GM12872 (cell line): ENCODE data around the gene ADCY2.
A peak's percentile ranks its signal among the peaks of the same experiment; 100 is the strongest.

Experiments
- TF ChIP-seq, protein P1 (sequence below): IDR thresholded peaks from 3 replicates; pipeline ENCODE4 v1.5.1; 2011; ENCODE audit warnings: low read depth, mild to moderate bottlenecking, low read length, moderate library complexity; ENCODE audit not compliant: insufficient read depth

Gene ADCY2

DNA sequence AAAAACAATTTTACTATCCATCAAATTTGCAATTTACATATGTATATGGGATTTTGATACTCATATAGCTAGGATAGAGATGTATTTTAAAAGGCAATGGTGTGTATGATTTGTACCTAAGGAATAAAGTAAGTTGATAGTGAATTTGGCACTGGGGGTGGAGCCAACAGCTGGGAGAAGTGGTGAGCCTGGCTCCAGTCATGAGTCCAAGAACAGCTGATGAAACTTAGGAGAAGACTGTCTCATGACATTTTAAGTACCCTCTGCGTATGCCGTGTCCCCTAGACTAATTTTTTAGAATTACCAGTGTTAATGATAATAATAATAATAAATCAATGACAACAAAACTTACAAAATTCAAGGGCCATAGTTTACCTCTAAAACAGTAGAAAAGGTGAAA, 181.4 kb downstream of the ADCY2 start:
- TF ChIP-seq, protein P1, sequence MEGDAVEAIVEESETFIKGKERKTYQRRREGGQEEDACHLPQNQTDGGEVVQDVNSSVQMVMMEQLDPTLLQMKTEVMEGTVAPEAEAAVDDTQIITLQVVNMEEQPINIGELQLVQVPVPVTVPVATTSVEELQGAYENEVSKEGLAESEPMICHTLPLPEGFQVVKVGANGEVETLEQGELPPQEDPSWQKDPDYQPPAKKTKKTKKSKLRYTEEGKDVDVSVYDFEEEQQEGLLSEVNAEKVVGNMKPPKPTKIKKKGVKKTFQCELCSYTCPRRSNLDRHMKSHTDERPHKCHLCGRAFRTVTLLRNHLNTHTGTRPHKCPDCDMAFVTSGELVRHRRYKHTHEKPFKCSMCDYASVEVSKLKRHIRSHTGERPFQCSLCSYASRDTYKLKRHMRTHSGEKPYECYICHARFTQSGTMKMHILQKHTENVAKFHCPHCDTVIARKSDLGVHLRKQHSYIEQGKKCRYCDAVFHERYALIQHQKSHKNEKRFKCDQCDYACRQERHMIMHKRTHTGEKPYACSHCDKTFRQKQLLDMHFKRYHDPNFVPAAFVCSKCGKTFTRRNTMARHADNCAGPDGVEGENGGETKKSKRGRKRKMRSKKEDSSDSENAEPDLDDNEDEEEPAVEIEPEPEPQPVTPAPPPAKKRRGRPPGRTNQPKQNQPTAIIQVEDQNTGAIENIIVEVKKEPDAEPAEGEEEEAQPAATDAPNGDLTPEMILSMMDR = no peak

DNA sequence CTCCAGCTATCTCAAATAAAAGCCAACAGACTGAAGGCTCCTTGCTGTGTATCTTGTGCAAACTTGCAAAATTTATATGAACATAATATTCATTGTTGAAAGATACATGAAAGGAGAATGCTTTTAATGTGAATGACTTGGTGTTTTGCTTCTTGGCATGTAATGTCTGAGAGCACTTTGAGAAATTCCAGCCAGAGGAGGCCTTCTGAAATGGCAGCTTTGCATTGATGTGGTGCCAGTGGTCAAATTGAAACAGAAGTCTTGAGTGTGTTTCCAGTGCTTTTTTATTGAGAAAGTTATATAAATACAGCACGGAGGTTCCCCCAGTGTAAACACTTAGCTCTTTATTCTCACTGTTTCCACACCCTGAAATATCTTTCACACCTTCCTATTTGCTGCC, 182.1 kb downstream of the ADCY2 start:
- TF ChIP-seq, protein P1 = no peak

DNA sequence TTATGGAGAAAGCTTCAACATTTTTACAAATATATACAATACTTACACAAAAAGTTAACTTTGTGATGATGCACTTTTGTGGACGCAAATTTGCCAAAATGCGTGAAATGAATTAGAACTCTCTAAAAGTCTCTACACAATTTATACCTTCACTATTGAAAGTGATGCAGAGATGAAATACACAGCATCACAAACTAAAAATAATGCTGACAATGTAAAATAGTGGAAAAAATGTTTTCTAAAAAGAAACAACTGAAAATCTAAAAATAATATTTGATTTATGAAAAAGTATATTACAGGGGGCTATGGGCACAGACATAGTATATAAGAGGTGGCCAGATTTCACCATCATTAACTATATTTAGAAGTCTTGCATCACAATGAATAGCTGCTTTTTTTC, 188.8 kb downstream of the ADCY2 start:
- TF ChIP-seq, protein P1 = no peak

DNA sequence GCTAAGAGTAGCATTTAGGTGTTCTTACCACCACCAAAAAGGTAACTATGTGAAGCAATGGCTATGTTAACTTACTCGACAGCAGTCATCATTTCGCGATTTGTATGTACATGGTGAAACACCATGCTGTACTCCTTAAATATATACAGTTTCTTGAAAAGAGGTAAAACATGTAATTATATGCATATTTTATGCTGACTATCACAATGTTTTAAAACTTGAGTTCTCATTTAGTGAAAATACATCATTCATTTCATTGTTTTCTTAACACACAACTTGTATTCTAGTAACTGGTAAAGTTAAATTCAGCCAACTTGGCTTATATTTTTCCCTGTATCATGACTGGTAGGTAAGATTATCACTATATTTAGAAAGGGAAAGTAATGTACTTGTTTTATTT, 189.9 kb downstream of the ADCY2 start:
- TF ChIP-seq, protein P1 = no peak

DNA sequence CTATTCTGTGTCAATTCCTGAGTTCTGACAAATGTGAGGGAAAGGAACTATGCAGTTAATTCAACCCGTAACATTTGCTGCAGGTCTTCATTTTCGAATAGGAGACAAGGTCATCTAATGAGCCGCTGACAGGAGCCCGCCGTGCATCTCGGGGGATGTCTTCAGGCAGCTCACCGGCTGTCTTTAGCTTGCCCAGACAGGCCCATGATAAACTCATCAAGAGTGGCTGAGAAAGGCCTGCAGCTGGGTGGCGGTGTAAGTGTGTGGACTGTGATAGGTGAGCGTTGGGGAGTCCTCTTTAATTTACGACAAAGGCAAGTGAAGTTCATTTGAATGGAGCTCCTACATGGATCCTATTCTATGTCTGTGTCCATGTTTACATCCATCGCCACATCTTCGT, 190.5 kb downstream of the ADCY2 start:
- TF ChIP-seq, protein P1 = no peak

DNA sequence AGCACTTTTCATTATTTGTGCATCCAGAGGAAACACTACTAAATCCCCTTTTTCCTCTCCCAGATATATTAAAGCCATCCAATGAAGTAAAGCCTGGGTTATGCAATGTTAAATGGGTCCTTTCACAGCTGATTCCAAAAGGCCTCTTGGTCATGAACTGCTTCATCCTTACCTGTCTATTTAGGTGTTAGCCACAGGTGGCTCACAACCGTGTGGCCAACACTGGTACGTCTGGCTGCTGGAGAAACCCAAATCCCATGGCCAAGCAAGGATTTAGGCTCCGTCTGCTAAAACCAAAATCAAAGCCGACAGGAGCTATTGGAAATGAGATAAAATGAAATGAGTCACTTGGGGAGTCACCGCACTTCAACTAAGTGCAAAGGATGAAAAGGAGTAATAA, 193.9 kb downstream of the ADCY2 start:
- TF ChIP-seq, protein P1 = no peak

DNA sequence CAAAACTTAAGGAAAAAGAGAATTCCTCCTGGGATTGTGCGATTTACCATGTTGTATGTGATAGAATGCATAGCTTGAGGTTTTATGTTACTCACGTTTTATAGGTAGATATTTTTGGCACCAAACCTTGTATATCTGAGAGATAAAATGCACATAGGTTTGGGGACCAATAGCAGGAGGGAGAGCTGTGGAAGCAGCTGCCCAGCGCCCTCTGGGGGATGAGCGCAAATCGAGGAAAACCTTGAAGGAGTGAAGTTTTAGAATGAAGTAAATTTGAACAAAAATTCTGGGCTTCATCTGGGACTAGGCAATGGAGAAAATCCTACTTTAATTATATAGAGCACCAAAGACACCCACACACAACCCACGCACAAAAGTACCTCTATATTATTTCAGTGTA, 197.0 kb downstream of the ADCY2 start:
- TF ChIP-seq, protein P1 = peak; percentile 40; the same call in 2 of the 3 replicates
